WTC11 (cell line): Measurements from ENCODE around the gene NOTCH2. TPM values are rescaled to one million over a fixed set of nuclear protein-coding genes. Genes with fewer than 3 reads are reported as not detected.

Experiments used
- ATAC-seq: fragments of 200-7000 bp; cut with Tn5 transposase; 2 replicates; pipeline ENCODE4 v1.10.0; 2021; ENCODE audit warnings: mild to moderate bottlenecking, moderate library complexity
- CTCF ChIA-PET: fragments of 300-600 bp; sonication (Branson Sonifier 250); formaldehyde crosslinking; loops from one replicate; lab custom pipeline; 2021; ENCODE audit warnings: antibody characterized with exemption; lab: Charles Lee
- POLR2A ChIA-PET: fragments of 350-600 bp; sonication (Branson Sonifier 250); formaldehyde crosslinking; loops from one replicate; lab custom pipeline; 2021; ENCODE audit warnings: antibody characterized with exemption; lab: Charles Lee
- DNase-seq: peaks from one replicate; pipeline ENCODE4 v3.0.0; 2021; ENCODE audit warnings: low spot score
- H3K27ac Mint-ChIP-seq: 2 replicates; pipeline ENCODE4 v1.8.0; 2021; ENCODE audit warnings: mixed read lengths
- H3K27me3 Mint-ChIP-seq: 2 replicates; pipeline ENCODE4 v1.8.0; 2021; ENCODE audit warnings: low read depth, mild to moderate bottlenecking, moderate library complexity, mixed read lengths
- H3K36me3 Mint-ChIP-seq: 2 replicates; pipeline ENCODE4 v1.8.0; 2021; ENCODE audit warnings: mixed read lengths
- H3K4me1 Mint-ChIP-seq: 2 replicates; pipeline ENCODE4 v1.8.0; 2022; ENCODE audit warnings: mixed read lengths
- H3K4me3 Mint-ChIP-seq: 2 replicates; pipeline ENCODE4 v1.8.0; 2021; ENCODE audit warnings: mild to moderate bottlenecking, moderate library complexity, mixed read lengths
- H3K9me3 Mint-ChIP-seq: 2 replicates; pipeline ENCODE4 v1.8.0; 2021; ENCODE audit warnings: mixed read lengths
- AR ChIP-seq: fragments of 250-450 bp; sonication (Bioruptor Pico); IDR thresholded peaks from 2 replicates; pipeline ENCODE4 v1.9.0; 2021; ENCODE audit warnings: mild to moderate bottlenecking
- ARID4B ChIP-seq: sonication (generic); formaldehyde crosslinking; IDR thresholded peaks from 2 replicates; pipeline ENCODE4 v1.8.0; 2023; ENCODE audit warnings: missing genetic modification reagents, mild to moderate bottlenecking, borderline replicate concordance
- ATF1 ChIP-seq: sonication (generic); formaldehyde crosslinking; IDR thresholded peaks from 2 replicates; pipeline ENCODE4 v1.8.1; 2023; ENCODE audit warnings: mild to moderate bottlenecking, moderate library complexity, missing genetic modification reagents
- CBFB ChIP-seq: sonication (generic); formaldehyde crosslinking; IDR thresholded peaks from 2 replicates; pipeline ENCODE4 v1.8.1; 2022; ENCODE audit warnings: mild to moderate bottlenecking, low read depth, missing genetic modification reagents
- CREB1 ChIP-seq: sonication (generic); formaldehyde crosslinking; IDR thresholded peaks from 2 replicates; pipeline ENCODE4 v1.8.0; 2023; ENCODE audit warnings: mild to moderate bottlenecking, missing genetic modification reagents
- ELF4 ChIP-seq: sonication (generic); formaldehyde crosslinking; IDR thresholded peaks from 2 replicates; pipeline ENCODE4 v1.8.1; 2022; ENCODE audit warnings: low read depth, mild to moderate bottlenecking, moderate library complexity, missing genetic modification reagents
- FOXP4 ChIP-seq: sonication (generic); formaldehyde crosslinking; IDR thresholded peaks from 2 replicates; pipeline ENCODE4 v1.8.0; 2022; ENCODE audit warnings: mild to moderate bottlenecking, missing genetic modification reagents
- JAZF1 ChIP-seq: fragments of 250-450 bp; sonication (Bioruptor Pico); IDR thresholded peaks from 2 replicates; pipeline ENCODE4 v1.9.0; 2021; ENCODE audit warnings: moderate library complexity, mild to moderate bottlenecking, inconsistent platforms
- NFE2L1 ChIP-seq: sonication (generic); formaldehyde crosslinking; IDR thresholded peaks from 2 replicates; pipeline ENCODE4 v1.8.1; 2023; ENCODE audit warnings: missing genetic modification reagents
- NR3C1 ChIP-seq: sonication (generic); formaldehyde crosslinking; conservative IDR thresholded peaks from 2 replicates; pipeline ENCODE4 v1.8.1; 2023; ENCODE audit warnings: low read depth, mild to moderate bottlenecking, missing genetic modification reagents
- SMAD3 ChIP-seq: sonication (generic); formaldehyde crosslinking; IDR thresholded peaks from 2 replicates; pipeline ENCODE4 v1.8.0; 2022; ENCODE audit warnings: missing genetic modification reagents, mild to moderate bottlenecking, borderline replicate concordance
- ZNF138 ChIP-seq: sonication (generic); formaldehyde crosslinking; conservative IDR thresholded peaks from 2 replicates; pipeline ENCODE4 v1.8.1; 2022; ENCODE audit warnings: mild to moderate bottlenecking, moderate library complexity, missing genetic modification reagents
- ZNF232 ChIP-seq: sonication (generic); formaldehyde crosslinking; IDR thresholded peaks from 2 replicates; pipeline ENCODE4 v1.8.0; 2022; ENCODE audit warnings: mild to moderate bottlenecking, missing genetic modification reagents
- ZNF263 ChIP-seq: sonication (generic); formaldehyde crosslinking; IDR thresholded peaks from 2 replicates; pipeline ENCODE4 v1.8.1; 2022; ENCODE audit warnings: low read depth, mild to moderate bottlenecking, moderate library complexity, missing genetic modification reagents
- ZNF396 ChIP-seq: fragments of 250-450 bp; sonication (Bioruptor Pico); IDR thresholded peaks from 2 replicates; pipeline ENCODE4 v1.8.0; 2021; ENCODE audit warnings: mild to moderate bottlenecking, moderate library complexity, borderline replicate concordance
- ZNF416 ChIP-seq: fragments of 250-450 bp; sonication (Bioruptor Pico); IDR thresholded peaks from 2 replicates; pipeline ENCODE4 v1.9.0; 2021; ENCODE audit warnings: mild to moderate bottlenecking, inconsistent platforms
- total RNA-seq: library from RNA; stranded (reverse); gene quantifications from 3 replicates; pipeline ENCODE4 v1.2.3, GENCODE V29; 2021
- TF ChIP-seq, protein P1 (sequence below): sonication (generic); formaldehyde crosslinking; IDR thresholded peaks from 2 replicates; pipeline ENCODE4 v1.8.1; 2022; ENCODE audit warnings: mild to moderate bottlenecking, moderate library complexity, missing genetic modification reagents
- TF ChIP-seq, protein P2 (sequence below): sonication (generic); formaldehyde crosslinking; IDR thresholded peaks from 2 replicates; pipeline ENCODE4 v1.8.1; 2023; ENCODE audit warnings: mild to moderate bottlenecking, missing genetic modification reagents
- TF ChIP-seq, protein P3 (sequence below): fragments of 250-450 bp; sonication (Bioruptor Pico); IDR thresholded peaks from 2 replicates; pipeline ENCODE4 v1.8.0; 2021; ENCODE audit warnings: mild to moderate bottlenecking
- TF ChIP-seq, protein P4 (sequence below): sonication (generic); formaldehyde crosslinking; IDR thresholded peaks from 2 replicates; pipeline ENCODE4 v1.8.1; 2022; ENCODE audit warnings: mild to moderate bottlenecking, missing genetic modification reagents, moderate library complexity, borderline replicate concordance

NOTCH2 gene
- total RNA-seq, 1 experiment from 2014 or later = 60.9 TPM

DNA sequence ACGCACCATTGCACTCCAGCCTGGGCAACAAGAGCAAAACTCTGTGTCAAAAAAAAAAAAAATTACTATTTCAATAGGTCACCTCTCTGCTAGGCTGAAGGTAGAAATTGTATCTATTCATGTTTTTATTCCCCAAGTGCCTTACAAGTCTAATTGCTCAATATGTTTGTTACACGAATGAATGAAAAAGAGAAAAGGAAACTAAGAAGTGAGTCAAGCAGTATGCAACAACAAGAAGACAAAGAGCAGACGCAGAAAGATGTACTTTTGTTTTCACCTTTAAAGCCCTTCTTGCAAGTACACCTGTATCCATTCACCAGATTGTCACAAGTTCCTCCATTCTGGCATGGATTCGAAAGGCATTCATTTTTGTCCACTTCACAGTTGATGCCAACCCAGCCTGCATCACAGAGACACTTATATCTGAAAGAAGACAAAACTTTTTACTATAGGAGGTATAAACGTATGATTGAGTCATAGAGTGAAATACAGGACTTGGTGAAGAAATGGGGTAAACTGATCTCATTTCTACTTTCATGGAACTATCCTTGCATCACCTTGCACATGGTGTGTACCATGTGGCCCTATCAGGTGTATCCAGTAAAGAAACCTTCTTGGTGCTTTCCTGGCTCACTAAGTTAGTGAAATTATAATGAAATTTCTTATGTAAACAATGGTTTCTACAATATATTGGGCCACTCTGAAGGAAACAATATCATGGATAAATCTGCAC lies 116.0 kb downstream of the NOTCH2 start (continued):
- TF ChIP-seq, protein P1, sequence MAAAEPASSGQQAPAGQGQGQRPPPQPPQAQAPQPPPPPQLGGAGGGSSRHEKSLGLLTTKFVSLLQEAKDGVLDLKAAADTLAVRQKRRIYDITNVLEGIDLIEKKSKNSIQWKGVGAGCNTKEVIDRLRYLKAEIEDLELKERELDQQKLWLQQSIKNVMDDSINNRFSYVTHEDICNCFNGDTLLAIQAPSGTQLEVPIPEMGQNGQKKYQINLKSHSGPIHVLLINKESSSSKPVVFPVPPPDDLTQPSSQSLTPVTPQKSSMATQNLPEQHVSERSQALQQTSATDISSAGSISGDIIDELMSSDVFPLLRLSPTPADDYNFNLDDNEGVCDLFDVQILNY (CRISPR knock-in tag) = no peak
- TF ChIP-seq ZNF263 (CRISPR knock-in tag) = no peak
- no peak for TF ChIP-seq AR (CRISPR knock-in tag)
- TF ChIP-seq, protein P2, sequence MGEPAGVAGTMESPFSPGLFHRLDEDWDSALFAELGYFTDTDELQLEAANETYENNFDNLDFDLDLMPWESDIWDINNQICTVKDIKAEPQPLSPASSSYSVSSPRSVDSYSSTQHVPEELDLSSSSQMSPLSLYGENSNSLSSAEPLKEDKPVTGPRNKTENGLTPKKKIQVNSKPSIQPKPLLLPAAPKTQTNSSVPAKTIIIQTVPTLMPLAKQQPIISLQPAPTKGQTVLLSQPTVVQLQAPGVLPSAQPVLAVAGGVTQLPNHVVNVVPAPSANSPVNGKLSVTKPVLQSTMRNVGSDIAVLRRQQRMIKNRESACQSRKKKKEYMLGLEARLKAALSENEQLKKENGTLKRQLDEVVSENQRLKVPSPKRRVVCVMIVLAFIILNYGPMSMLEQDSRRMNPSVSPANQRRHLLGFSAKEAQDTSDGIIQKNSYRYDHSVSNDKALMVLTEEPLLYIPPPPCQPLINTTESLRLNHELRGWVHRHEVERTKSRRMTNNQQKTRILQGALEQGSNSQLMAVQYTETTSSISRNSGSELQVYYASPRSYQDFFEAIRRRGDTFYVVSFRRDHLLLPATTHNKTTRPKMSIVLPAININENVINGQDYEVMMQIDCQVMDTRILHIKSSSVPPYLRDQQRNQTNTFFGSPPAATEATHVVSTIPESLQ (CRISPR knock-in tag) = no peak
- no peak for TF ChIP-seq FOXP4

- Mint-ChIP-seq H3K4me1 (no peaks in the 10 kb centered on the region), H3K9me3 (no peaks in the 10 kb centered on the region), H3K4me3 (no peak overlapping the region), H3K27me3 (no peaks in the 10 kb centered on the region), H3K36me3 (peaks cover 15% of the 10 kb centered on the region), H3K27ac (no peak overlapping the region)
- ChIA-PET POLR2A (no interaction called here), CTCF (no interaction called here)
- DNase-seq = no peak
- no peak for ATAC-seq
- TF ChIP-seq CREB1 (CRISPR knock-in tag) = no peak
- TF ChIP-seq, protein P3, sequence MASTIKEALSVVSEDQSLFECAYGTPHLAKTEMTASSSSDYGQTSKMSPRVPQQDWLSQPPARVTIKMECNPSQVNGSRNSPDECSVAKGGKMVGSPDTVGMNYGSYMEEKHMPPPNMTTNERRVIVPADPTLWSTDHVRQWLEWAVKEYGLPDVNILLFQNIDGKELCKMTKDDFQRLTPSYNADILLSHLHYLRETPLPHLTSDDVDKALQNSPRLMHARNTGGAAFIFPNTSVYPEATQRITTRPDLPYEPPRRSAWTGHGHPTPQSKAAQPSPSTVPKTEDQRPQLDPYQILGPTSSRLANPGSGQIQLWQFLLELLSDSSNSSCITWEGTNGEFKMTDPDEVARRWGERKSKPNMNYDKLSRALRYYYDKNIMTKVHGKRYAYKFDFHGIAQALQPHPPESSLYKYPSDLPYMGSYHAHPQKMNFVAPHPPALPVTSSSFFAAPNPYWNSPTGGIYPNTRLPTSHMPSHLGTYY (CRISPR knock-in tag) = no peak
- no peak for TF ChIP-seq ARID4B
- no peak for TF ChIP-seq NFE2L1
- TF ChIP-seq JAZF1 (CRISPR knock-in tag) = no peak
- no peak for TF ChIP-seq ATF1 (CRISPR knock-in tag)
- no peak for TF ChIP-seq SMAD3
- TF ChIP-seq ZNF416 (CRISPR knock-in tag) = no peak
- TF ChIP-seq CBFB (CRISPR knock-in tag) = no peak
- TF ChIP-seq ZNF232 (CRISPR knock-in tag) = no peak
- no peak for TF ChIP-seq ZNF138 (CRISPR knock-in tag)
- TF ChIP-seq, protein P4, sequence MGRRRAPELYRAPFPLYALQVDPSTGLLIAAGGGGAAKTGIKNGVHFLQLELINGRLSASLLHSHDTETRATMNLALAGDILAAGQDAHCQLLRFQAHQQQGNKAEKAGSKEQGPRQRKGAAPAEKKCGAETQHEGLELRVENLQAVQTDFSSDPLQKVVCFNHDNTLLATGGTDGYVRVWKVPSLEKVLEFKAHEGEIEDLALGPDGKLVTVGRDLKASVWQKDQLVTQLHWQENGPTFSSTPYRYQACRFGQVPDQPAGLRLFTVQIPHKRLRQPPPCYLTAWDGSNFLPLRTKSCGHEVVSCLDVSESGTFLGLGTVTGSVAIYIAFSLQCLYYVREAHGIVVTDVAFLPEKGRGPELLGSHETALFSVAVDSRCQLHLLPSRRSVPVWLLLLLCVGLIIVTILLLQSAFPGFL = no peak
- TF ChIP-seq NR3C1 (CRISPR knock-in tag) = no peak
- TF ChIP-seq ZNF396 (CRISPR knock-in tag) = no peak
- TF ChIP-seq ELF4 = no peak
- TF ChIP-seq, protein P1 (CRISPR knock-in tag) = no peak
Measured at GRCh38 chr1:119952496-119952895, 117.0 kb downstream of the NOTCH2 start.
